ENCODE measurements around the gene DCBLD2. TPM values are rescaled to one million over a fixed set of nuclear protein-coding genes. Genes with fewer than 3 reads are reported as not detected.
A peak's percentile ranks its signal among the peaks of the same experiment; 100 is the strongest.

The DCBLD2 gene, protein sequence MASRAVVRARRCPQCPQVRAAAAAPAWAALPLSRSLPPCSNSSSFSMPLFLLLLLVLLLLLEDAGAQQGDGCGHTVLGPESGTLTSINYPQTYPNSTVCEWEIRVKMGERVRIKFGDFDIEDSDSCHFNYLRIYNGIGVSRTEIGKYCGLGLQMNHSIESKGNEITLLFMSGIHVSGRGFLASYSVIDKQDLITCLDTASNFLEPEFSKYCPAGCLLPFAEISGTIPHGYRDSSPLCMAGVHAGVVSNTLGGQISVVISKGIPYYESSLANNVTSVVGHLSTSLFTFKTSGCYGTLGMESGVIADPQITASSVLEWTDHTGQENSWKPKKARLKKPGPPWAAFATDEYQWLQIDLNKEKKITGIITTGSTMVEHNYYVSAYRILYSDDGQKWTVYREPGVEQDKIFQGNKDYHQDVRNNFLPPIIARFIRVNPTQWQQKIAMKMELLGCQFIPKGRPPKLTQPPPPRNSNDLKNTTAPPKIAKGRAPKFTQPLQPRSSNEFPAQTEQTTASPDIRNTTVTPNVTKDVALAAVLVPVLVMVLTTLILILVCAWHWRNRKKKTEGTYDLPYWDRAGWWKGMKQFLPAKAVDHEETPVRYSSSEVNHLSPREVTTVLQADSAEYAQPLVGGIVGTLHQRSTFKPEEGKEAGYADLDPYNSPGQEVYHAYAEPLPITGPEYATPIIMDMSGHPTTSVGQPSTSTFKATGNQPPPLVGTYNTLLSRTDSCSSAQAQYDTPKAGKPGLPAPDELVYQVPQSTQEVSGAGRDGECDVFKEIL
- 1 to 10 TPM; 2.5 to 3.6 TPM for total RNA-seq

DNA sequence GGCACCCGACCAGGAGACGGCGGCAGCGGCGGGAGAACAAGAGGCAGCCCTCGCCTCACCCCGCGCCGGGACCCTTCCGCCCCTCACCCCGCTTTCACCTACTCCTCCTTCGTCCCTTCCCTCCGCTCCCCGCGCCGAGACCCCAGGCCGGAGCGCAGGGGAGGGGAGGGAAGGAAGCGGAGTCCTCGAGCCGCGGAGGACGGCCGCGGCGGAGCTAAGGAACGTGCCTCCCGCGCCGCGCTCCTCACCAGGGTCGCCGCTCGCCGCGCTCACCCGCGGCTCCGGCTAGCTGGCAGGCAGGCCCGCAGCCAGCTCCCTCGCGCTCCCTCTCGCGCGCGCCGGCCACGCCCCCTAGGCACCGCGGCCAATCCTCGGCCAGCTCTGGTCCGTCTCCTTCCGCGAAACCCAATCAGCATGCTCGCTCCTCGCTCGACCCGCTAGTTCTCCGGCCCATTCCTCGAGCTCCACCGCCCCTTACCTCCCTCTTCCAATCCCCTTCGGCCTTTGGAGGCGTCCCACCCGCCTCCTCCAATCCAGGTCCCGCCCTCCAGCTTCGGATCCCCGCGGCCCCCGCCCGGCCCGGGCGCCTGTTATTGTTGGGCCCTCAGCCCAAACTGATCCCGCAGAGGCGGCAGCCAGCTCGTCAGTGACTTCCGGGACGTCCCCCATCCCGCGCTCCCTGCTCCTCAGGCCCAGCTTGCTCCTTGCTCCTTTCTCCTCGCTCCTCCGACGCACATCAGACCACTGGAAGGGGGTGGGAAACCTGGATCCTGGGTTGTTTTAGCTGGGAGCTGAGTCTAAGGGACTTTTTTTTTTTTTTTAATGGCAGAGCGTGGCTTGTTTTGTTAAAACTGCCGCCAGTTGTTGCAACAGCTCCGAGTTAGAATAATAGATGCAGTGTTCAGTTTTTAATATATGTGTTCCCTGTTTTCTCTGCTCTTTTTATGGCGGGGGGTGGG lies at the start of gene DCBLD2:
DCBLD2 (minus strand) TSS at position 304 of the 959 bp plus-strand sequence. CDS start 369 bp downstream, outside the sequence.
- Mint-ChIP-seq H3K36me3 (ENCODE audit: low read depth) (no peaks in the 10 kb centered on the region), H3K4me3 (peak within 1 kb of the TSS; percentile 88), H3K27me3 (peaks cover 9% of the 10 kb centered on the region), H3K4me1 (peaks cover 9% of the 10 kb centered on the region), H3K9me3 (no peaks in the 10 kb centered on the region), H3K27ac (peak within 1 kb of the TSS; percentile 74)
- ATAC-seq (replicated peaks), result peak; percentile 99

DNA sequence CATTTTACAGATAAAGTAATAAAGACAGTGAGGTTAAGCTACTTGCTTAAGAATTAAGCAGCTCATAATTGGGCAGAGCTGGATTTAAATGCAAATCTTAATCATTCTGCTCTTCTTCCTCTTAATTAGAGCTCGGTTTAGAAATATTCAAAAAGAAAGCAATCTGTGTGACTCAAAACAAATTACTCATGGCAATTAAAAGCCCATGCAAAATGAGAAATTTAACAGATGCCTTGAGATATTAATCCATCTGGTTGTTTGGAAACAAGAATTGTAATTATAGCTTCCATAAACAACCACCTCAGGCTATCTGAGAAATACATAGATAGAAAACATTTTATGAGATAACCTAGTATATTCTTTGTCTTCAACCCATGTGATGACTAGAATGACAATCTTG lies 44.2 kb upstream of the DCBLD2 start:
- no peaks in the 10 kb centered on the region for H3K36me3 Mint-ChIP-seq (ENCODE audit: low read depth)

DNA sequence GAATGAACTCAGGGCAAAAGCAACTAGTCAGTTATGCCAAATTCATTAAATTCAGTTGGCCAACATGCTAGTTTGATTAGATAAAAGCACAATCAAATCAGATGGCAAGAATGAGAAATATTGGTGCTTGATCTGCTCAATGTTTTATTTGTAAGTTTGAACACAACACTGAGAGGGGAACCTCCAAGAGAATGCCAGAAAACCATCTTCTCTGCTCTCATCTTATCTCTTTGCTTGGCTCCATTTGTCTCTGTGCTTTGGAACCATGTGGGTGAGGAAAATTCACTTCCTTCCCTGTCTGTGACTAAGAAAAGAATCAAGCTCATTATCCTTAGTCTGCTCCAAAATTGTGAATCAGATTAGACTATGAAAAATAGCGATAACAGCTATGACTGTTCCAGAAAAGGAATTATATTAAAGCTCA lies 43.6 kb upstream of the DCBLD2 start:
- Mint-ChIP-seq H3K27ac (no peak overlapping the region), H3K4me3 (no peak overlapping the region), H3K27me3 (peaks cover 3% of the 10 kb centered on the region), H3K36me3 (ENCODE audit: low read depth) (no peaks in the 10 kb centered on the region), H3K4me1 (no peaks in the 10 kb centered on the region), H3K9me3 (no peaks in the 10 kb centered on the region)
- ATAC-seq (replicated peaks), result no peak

More for the DNA sequence above, 44.2 kb upstream of the DCBLD2 start:
- Mint-ChIP-seq H3K4me3 (no peak overlapping the region), H3K27ac (no peak overlapping the region), H3K9me3 (no peaks in the 10 kb centered on the region), H3K4me1 (no peaks in the 10 kb centered on the region), H3K27me3 (peaks cover 3% of the 10 kb centered on the region)
- no peak for ATAC-seq (replicated peaks)

DNA sequence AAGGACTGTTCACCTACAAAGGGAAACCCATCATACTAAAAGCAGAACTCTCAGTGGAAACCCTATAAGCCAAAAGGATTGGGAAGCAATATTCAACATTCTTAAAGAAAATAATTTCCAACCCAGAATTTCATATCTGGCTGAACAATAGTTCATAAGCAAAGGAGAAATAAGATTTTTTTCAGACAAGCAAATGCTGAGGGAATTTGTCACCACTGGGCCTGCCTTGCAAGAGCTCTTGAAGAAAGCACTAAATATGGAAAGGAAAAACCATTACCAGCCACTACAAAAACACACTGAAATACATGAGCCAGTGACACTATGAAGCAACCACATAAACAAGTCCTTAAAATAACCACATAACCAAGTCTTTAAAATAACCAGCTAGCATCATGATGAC lies 28.9 kb upstream of the DCBLD2 start:
- H3K9me3 Mint-ChIP-seq, result peaks cover 9% of the 10 kb centered on the region
- no peak for ATAC-seq (replicated peaks)
- no peaks in the 10 kb centered on the region for H3K36me3 Mint-ChIP-seq (ENCODE audit: low read depth)

DNA sequence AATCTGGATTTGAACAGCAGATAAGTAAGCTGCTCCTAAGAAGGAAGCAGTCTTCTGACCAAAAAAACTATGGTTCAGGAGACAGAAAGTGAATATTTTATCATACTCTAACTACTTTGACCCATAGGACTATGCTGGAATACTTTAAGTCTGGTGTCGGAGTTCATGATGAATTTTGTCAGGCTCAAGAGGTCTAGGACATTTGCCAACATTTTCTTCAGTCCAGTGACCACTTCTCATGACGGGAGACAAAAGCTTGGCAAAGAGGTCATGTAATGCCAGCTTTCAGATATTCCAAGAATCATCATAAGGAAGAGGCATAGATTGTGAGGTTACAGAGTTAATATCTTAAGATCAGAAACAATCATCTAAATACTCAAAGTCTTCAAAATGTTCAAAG lies 20.5 kb upstream of the DCBLD2 start:
- no peak for ATAC-seq (replicated peaks)
- Mint-ChIP-seq H3K27ac (no peak overlapping the region), H3K4me1 (no peaks in the 10 kb centered on the region), H3K27me3 (peaks cover 15% of the 10 kb centered on the region), H3K9me3 (no peaks in the 10 kb centered on the region), H3K36me3 (ENCODE audit: low read depth) (no peaks in the 10 kb centered on the region), H3K4me3 (no peak overlapping the region)

More for the DNA sequence above, 28.9 kb upstream of the DCBLD2 start:
- Mint-ChIP-seq H3K4me3 (no peak overlapping the region), H3K4me1 (no peaks in the 10 kb centered on the region), H3K27me3 (peaks cover 14% of the 10 kb centered on the region), H3K27ac (no peak overlapping the region)

DNA sequence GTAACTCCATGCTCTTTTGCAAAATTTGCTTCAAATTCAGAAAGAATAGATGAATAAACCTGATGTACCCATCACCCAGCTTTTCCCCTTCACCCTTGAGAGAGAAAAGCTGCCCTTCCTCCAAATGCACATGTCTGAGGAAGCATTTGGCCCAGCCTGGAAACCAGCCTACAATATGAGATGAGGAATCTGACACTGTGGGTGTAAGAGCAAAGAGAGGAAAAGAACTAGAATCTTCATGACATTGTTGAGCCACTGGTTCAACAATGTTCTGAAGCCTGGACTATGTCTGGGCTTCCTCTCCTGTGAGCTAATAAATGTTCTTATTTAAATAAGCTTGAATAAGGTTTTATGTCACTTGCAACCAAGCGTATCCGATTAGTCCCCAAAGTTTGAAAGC lies 18.7 kb upstream of the DCBLD2 start:
- H3K9me3 Mint-ChIP-seq, result no peaks in the 10 kb centered on the region
- peaks cover 15% of the 10 kb centered on the region for H3K27me3 Mint-ChIP-seq
- ATAC-seq (replicated peaks), result no peak
- no peaks in the 10 kb centered on the region for H3K4me1 Mint-ChIP-seq
- no peak overlapping the region for H3K4me3 Mint-ChIP-seq
- H3K36me3 Mint-ChIP-seq (ENCODE audit: low read depth), result no peaks in the 10 kb centered on the region
- no peak overlapping the region for H3K27ac Mint-ChIP-seq

DNA sequence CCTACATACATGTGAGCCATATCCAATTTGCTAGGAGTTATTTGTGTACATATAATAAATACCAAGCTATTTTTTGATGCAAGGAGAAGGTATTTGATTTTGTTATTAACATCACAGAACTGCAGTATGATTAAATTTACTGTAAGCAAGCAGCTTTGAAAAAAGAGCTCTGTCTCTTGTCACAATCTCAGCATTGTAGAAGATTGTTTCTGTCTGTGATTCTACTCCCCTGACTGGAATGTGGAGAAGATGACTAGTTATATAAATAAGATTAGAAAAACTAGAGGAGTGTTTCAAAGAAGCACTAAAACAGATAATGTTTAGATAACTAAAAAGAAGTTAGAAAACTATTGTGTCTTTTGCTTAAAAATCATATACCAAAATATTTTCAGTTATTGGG lies 17.1 kb upstream of the DCBLD2 start:
- ATAC-seq (replicated peaks), result no peak

DNA sequence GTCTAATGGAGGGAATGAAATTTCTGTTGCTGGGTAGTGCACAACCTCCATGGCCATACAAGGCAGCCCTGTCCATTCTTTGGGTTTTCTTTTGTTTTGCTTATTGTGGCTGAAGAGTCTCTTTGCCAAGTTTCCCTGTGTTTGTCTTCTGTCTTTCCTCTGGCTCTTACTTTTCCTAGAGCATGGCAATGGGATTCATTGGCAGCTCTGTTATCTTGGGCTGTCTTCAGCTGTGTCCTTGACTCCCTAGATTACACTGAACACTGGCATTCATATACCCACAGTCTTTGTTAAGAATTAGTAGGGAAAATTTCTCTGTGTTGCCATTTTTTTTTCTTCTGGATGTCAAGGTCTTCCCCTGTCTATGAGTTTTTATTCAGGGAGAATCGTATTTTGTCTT lies 16.1 kb upstream of the DCBLD2 start:
- Mint-ChIP-seq H3K27ac (no peak overlapping the region), H3K9me3 (no peaks in the 10 kb centered on the region)
- no peak for ATAC-seq (replicated peaks)

More for the DNA sequence above, 17.1 kb upstream of the DCBLD2 start:
- no peaks in the 10 kb centered on the region for H3K36me3 Mint-ChIP-seq (ENCODE audit: low read depth)
- H3K4me3 Mint-ChIP-seq, result no peak overlapping the region
- peaks cover 9% of the 10 kb centered on the region for H3K27me3 Mint-ChIP-seq
- no peaks in the 10 kb centered on the region for H3K9me3 Mint-ChIP-seq
- H3K27ac Mint-ChIP-seq, result no peak overlapping the region
- no peaks in the 10 kb centered on the region for H3K4me1 Mint-ChIP-seq

DNA sequence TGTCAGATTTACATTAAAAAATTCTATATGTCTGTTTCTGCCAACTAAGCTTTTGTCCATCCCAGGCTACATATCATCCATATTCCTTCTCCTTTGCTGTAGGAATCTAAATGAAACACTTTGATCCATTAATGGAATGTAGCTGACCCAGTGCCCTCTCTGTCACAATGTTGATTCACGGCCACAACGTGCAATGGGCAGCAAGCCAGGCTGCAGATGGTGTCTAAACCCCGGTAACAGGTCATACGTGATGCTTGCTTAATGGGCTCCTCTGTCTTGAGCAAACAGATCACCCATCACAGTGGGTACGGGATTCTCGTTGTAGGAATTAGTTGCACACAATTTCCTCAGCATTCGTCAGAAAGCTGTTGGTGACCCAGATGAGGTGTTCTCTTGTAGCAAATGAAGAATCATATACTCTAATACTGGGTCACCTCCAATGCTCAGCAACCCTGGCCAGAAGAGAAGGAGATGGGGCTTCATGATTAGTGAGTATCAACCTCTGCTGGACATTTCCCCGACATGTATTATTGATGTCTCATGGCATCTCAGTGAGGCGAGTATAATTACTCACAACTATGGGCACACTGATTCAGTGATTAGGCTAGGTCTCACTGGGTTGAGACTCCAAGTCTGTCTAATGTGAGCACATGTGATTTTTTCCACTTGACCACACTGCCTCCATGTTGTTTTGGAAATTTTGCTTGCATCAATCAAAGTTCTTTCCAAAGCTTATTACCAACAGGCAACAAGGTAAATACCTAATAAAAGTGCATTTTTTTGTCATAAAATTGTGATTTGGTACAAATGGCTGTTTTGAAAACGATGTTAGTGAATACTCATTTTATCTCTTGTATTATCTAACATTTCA lies 12.9 kb upstream of the DCBLD2 start:
- Mint-ChIP-seq H3K4me1 (no peaks in the 10 kb centered on the region), H3K9me3 (no peaks in the 10 kb centered on the region), H3K36me3 (ENCODE audit: low read depth) (no peaks in the 10 kb centered on the region), H3K4me3 (no peak overlapping the region), H3K27ac (no peak overlapping the region), H3K27me3 (peaks cover 20% of the 10 kb centered on the region)
- no peak for ATAC-seq (replicated peaks)

More for the DNA sequence above, 16.1 kb upstream of the DCBLD2 start:
- H3K36me3 Mint-ChIP-seq (ENCODE audit: low read depth), result no peaks in the 10 kb centered on the region
- H3K27me3 Mint-ChIP-seq, result peaks cover 9% of the 10 kb centered on the region
- no peaks in the 10 kb centered on the region for H3K4me1 Mint-ChIP-seq
- H3K4me3 Mint-ChIP-seq, result no peak overlapping the region

DNA sequence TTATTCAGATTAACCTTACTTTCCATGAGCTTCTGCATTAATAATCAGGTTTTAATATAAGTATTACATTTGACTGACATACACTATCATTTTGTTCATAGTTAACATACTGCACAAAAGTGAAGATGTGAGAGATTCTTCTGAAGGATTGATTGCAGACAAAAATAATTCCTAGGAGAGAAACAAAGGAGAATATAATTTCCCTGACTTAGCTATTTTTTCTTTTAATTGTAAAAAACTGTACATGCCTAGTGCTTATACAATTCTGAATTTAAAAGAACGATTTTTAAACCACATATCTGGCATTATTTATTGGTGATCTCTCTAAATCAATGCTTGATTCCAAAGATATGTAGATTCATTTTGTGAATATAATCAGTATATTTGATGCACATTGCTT lies 11.0 kb upstream of the DCBLD2 start:
- H3K9me3 Mint-ChIP-seq, result no peaks in the 10 kb centered on the region
- no peak overlapping the region for H3K27ac Mint-ChIP-seq
- H3K4me1 Mint-ChIP-seq, result no peaks in the 10 kb centered on the region
- no peak overlapping the region for H3K4me3 Mint-ChIP-seq
- no peak for ATAC-seq (replicated peaks)
- peaks cover 18% of the 10 kb centered on the region for H3K27me3 Mint-ChIP-seq
- no peaks in the 10 kb centered on the region for H3K36me3 Mint-ChIP-seq (ENCODE audit: low read depth)

DNA sequence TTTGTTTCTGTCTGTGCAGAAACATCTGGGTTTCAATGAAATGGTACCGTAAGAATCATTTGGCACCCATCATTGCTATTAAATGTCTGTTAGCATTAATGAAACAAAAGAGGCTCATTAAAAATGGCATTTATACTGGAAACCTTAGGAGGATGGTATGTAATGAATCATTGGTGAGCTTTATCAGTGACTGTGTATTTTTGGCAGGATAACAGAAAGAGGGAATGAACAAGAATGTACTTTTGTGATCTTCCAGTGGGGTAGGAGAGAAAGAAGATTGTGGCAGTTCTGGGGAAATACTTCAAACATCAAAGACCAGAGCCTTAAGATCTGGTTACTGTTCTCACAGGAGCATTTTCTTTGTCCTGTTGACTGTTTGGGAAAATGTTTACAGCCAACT lies 4.7 kb upstream of the DCBLD2 start:
- peaks cover 9% of the 10 kb centered on the region for H3K4me1 Mint-ChIP-seq
- no peaks in the 10 kb centered on the region for H3K36me3 Mint-ChIP-seq (ENCODE audit: low read depth)
- H3K27ac Mint-ChIP-seq, result no peak overlapping the region
- ATAC-seq (replicated peaks), result no peak
- H3K27me3 Mint-ChIP-seq, result peaks cover 19% of the 10 kb centered on the region
- no peak overlapping the region for H3K4me3 Mint-ChIP-seq
- no peaks in the 10 kb centered on the region for H3K9me3 Mint-ChIP-seq

DNA sequence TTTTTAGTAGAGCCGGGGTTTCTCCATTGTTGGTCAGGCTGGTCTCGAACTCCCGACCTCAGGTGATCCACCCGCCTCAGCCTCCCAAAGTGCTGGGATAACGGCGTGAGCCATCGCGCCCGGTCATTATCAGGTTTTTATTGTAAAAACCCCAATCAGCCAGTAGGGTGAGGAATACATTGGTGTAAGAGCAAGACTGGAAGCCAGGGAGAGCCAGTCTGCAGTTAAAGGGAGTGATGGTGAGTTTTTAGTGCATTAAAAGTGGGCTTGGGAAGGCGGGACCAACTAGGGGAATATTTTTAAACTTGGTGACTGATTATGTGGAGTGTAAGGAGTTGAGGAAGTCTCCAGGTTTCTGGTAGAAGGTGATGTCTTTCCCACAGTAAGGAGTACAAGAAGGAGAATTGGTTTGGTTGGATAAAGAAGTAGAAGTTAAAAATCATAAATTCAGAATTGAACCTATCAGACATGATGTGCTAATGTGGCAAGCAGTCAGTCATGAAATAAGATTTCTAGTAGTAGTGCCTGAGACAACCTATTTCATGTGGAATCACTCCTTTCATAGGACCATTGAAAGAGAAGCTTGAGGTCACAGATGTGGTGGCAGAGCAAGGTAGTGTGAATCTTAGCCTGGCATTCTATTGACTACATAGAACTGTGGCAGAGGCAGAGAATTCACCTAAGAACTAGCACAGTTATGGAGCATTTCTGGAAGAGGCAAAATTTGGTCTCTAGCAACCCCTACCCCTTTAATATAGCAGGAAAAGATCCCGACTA lies 2.4 kb upstream of the DCBLD2 start:
- H3K4me1 Mint-ChIP-seq, result peaks cover 9% of the 10 kb centered on the region
- no peak for ATAC-seq (replicated peaks)
- no peak overlapping the region for H3K4me3 Mint-ChIP-seq
- no peaks in the 10 kb centered on the region for H3K9me3 Mint-ChIP-seq
- H3K27me3 Mint-ChIP-seq, result peaks cover 9% of the 10 kb centered on the region
- H3K27ac Mint-ChIP-seq, result no peak overlapping the region
- H3K36me3 Mint-ChIP-seq (ENCODE audit: low read depth), result no peaks in the 10 kb centered on the region

DNA sequence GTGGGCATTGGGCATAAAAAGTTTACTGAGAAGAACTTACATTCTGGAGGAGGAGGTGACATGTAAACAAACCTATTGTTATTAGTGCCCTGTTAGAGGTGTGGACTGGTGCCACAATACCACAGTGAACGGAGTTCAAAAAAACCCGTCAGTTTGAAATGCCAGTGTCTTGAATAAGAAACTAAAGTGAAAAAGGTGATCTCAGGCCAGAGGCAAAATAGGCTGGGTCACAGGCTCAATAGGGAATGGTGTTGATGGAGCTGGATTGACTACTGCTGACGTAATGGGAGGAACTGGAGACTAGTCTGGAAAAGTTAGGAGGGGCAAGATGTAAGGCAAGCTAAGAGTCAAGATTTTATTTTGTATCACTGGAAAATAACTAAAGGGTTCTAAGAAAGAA lies 1.6 kb upstream of the DCBLD2 start:
- H3K4me3 Mint-ChIP-seq, result no peak overlapping the region

More for the DNA sequence above, 1.6 kb upstream of the DCBLD2 start:
- no peak for ATAC-seq (replicated peaks)
- H3K4me1 Mint-ChIP-seq, result peaks cover 9% of the 10 kb centered on the region
- peaks cover 9% of the 10 kb centered on the region for H3K27me3 Mint-ChIP-seq
- no peaks in the 10 kb centered on the region for H3K9me3 Mint-ChIP-seq
- no peak overlapping the region for H3K27ac Mint-ChIP-seq
- H3K36me3 Mint-ChIP-seq (ENCODE audit: low read depth), result no peaks in the 10 kb centered on the region

Measured in activated T-helper 17 cell treated with anti-CD3 and anti-CD28 coated beads, Interleukin-2, amount 50 U/mL, for 72 hours (primary cell).